NCI-H69 (cell line): ENCODE data around the gene ELFN1.

Experiments used
- DNase-seq: peaks from one replicate; lab custom pipeline; 2025; lab: John Stamatoyannopoulos, UW

The ELFN1 gene

GRCh38 chr7:1741751-1742554, 71.9 kb downstream of the ELFN1 start:
- DNase-seq: no peak

GRCh38 chr7:1742555-1743303, 72.7 kb downstream of the ELFN1 start:
- peak; percentile 58 for DNase-seq

- no peak for DNase-seq
Observed at GRCh38 chr7:1743481-1744230, 73.6 kb downstream of the ELFN1 start.

GRCh38 chr7:1744296-1745017, 74.4 kb downstream of the ELFN1 start:
- DNase-seq: no peak

- no peak for DNase-seq
Observed at GRCh38 chr7:1745018-1745532, 75.0 kb downstream of the ELFN1 start.

- DNase-seq: no peak
Observed at GRCh38 chr7:1745576-1746490, 75.8 kb downstream of the ELFN1 start.

GRCh38 chr7:1746491-1746975, 76.5 kb downstream of the ELFN1 start:
- no peak for DNase-seq

- no peak for DNase-seq
Observed at GRCh38 chr7:1747004-1747801, 77.1 kb downstream of the ELFN1 start.

- no peak for DNase-seq
Observed at GRCh38 chr7:1748076-1748838, 78.2 kb downstream of the ELFN1 start.

GRCh38 chr7:1748839-1749173, 78.7 kb downstream of the ELFN1 start:
- DNase-seq: no peak

GRCh38 chr7:1749351-1749863, 79.3 kb downstream of the ELFN1 start:
- DNase-seq: no peak

GRCh38 chr7:1749864-1750466, 79.9 kb downstream of the ELFN1 start:
- peak; percentile 20 for DNase-seq

GRCh38 chr7:1750541-1751021, 80.5 kb downstream of the ELFN1 start:
- DNase-seq: no peak

- no peak for DNase-seq
Observed at GRCh38 chr7:1752111-1752510, 82.0 kb downstream of the ELFN1 start.

GRCh38 chr7:1752771-1753563, 82.9 kb downstream of the ELFN1 start:
- DNase-seq: peak; percentile 14

- no peak for DNase-seq
Observed at GRCh38 chr7:1753564-1753867, 83.4 kb downstream of the ELFN1 start.

- DNase-seq: no peak
Observed at GRCh38 chr7:1754345-1754908, 84.3 kb downstream of the ELFN1 start.
